Endodermal cell (in vitro differentiated cells): ENCODE data around the gene USP25. TPM values are rescaled to one million over a fixed set of nuclear protein-coding genes. Genes with fewer than 3 reads are reported as not detected.

Experiments used
- DNase-seq: peaks from one replicate; pipeline ENCODE4 v3.0.0-alpha.2; 2017
- H3K27ac ChIP-seq: 2 replicates; pipeline ENCODE4 v1.5.1; 2013; ENCODE audit warnings: mild to moderate bottlenecking, low read depth, low read length, moderate library complexity
- H3K27me3 ChIP-seq: 2 replicates; pipeline ENCODE4 v1.6.1; 2013; ENCODE audit warnings: mild to moderate bottlenecking, low read length, moderate library complexity; ENCODE audit not compliant: insufficient read depth, control insufficient read depth, poor library complexity, severe bottlenecking
- H3K36me3 ChIP-seq: 2 replicates; pipeline ENCODE4 v1.7.0; 2013; ENCODE audit warnings: mild to moderate bottlenecking, low read length, moderate library complexity; ENCODE audit not compliant: control insufficient read depth, insufficient read depth
- H3K4me1 ChIP-seq: one replicate; pipeline ENCODE4 v1.7.0; 2013; ENCODE audit warnings: low read length; ENCODE audit not compliant: control insufficient read depth, insufficient read depth
- H3K4me3 ChIP-seq: 2 replicates; pipeline ENCODE4 v1.5.1; 2013; ENCODE audit warnings: mild to moderate bottlenecking, low read length, moderate library complexity
- H3K9ac ChIP-seq: 2 replicates; pipeline ENCODE4 v1.6.1; 2013; ENCODE audit warnings: mild to moderate bottlenecking, low read length, moderate library complexity; ENCODE audit not compliant: poor library complexity, severe bottlenecking; ENCODE audit errors: extremely low read depth
- H3K9me3 ChIP-seq: 2 replicates; pipeline ENCODE4 v1.6.1; 2013; ENCODE audit warnings: mild to moderate bottlenecking, low read length, moderate library complexity; ENCODE audit not compliant: control insufficient read depth
- H3K27ac Mint-ChIP-seq: 2 replicates; pipeline ENCODE4 v1.8.0; 2020; ENCODE audit warnings: mixed read lengths
- H3K27me3 Mint-ChIP-seq: 2 replicates; pipeline ENCODE4 v1.8.0; 2021; ENCODE audit warnings: mild to moderate bottlenecking, mixed read lengths; ENCODE audit not compliant: insufficient read depth
- H3K36me3 Mint-ChIP-seq: 2 replicates; pipeline ENCODE4 v1.8.0; 2020; ENCODE audit warnings: low read depth, mixed read lengths
- H3K4me1 Mint-ChIP-seq: 2 replicates; pipeline ENCODE4 v1.8.0; 2020; ENCODE audit warnings: mixed read lengths
- H3K4me3 Mint-ChIP-seq: 2 replicates; pipeline ENCODE4 v1.8.0; 2020; ENCODE audit warnings: mild to moderate bottlenecking, moderate library complexity, mixed read lengths
- H3K9me3 Mint-ChIP-seq: 2 replicates; pipeline ENCODE4 v1.8.0; 2020; ENCODE audit warnings: mild to moderate bottlenecking, mixed read lengths
- CTCF ChIP-seq: fragments of 200-600 bp; sonication (generic); conservative IDR thresholded peaks from 2 replicates; pipeline ENCODE4 v1.5.0; 2021; ENCODE audit warnings: antibody characterized with exemption, mild to moderate bottlenecking
- WGBS, 2 experiments: methylation state at CpG; one replicate each; pipeline versions ENCODE4 v1.1.5 to v1.1.7; 2013; ENCODE audit warnings: missing lambda C conversion rate in 2 of 2, mixed read lengths in 1 of 2; ENCODE audit not compliant: insufficient coverage in 1 of 2, insufficient read length in 1 of 2; 5-methylcytosine and 5-hydroxymethylcytosine counted together
- total RNA-seq, 2 donors: library from RNA; stranded (reverse); fragmentation: NEBNext Ultra II Directional in 1 of 2; extraction: Animal tissue kit (Norgen Biotek cat#: 25700) in 1 of 2; gene quantifications; 2 replicates in 1 of 2; 3 replicates in 1 of 2; pipeline ENCODE4 v1.2.1, GENCODE V29; 2021

The USP25 gene
- total RNA-seq, 2 donors from 2014 or later: 31.4 to 34.9 TPM

GRCh38 chr21:15839601-15840000, 109.8 kb downstream of the USP25 start:
- Histone ChIP-seq H3K4me1 (peaks cover 3% of the 10 kb centered on the region), H3K4me3 (no peak overlapping the region), H3K9me3 (no peaks in the 10 kb centered on the region), H3K9ac (no peak overlapping the region), H3K36me3 (peaks cover 7% of the 10 kb centered on the region), H3K27ac (no peak overlapping the region), H3K27me3 (no peaks in the 10 kb centered on the region)
- WGBS, 2 experiments: 84% methylated on average over 2 of the region's 2 CpGs; no CpG with 5 or more reads in 1 of the 2 experiments
- DNase-seq: no peak
- no peak for TF ChIP-seq CTCF
- H3K4me1 Mint-ChIP-seq: no peaks in the 10 kb centered on the region
- H3K27ac Mint-ChIP-seq: no peak overlapping the region
- no peaks in the 10 kb centered on the region for H3K27me3 Mint-ChIP-seq
- H3K36me3 Mint-ChIP-seq: peaks cover 1% of the 10 kb centered on the region
- H3K4me3 Mint-ChIP-seq: no peak overlapping the region
- no peaks in the 10 kb centered on the region for H3K9me3 Mint-ChIP-seq

- Histone ChIP-seq H3K36me3 (peaks cover 6% of the 10 kb centered on the region), H3K27me3 (no peaks in the 10 kb centered on the region), H3K9me3 (no peaks in the 10 kb centered on the region), H3K27ac (no peak overlapping the region), H3K4me3 (no peak overlapping the region), H3K9ac (no peak overlapping the region), H3K4me1 (peaks cover 3% of the 10 kb centered on the region)
- Mint-ChIP-seq H3K4me3 (no peak overlapping the region), H3K27ac (no peak overlapping the region), H3K9me3 (no peaks in the 10 kb centered on the region), H3K36me3 (no peaks in the 10 kb centered on the region), H3K27me3 (no peaks in the 10 kb centered on the region), H3K4me1 (no peaks in the 10 kb centered on the region)
- WGBS, 2 experiments: 86 to 100% methylated on average over 1 to 3 of the region's 3 CpGs
- TF ChIP-seq CTCF: no peak
- no peak for DNase-seq
Observed at GRCh38 chr21:15840406-15840805, 110.6 kb downstream of the USP25 start.

- no peak overlapping the region for H3K4me3 ChIP-seq
- no peak overlapping the region for H3K4me3 Mint-ChIP-seq
- peaks cover 6% of the 10 kb centered on the region for H3K36me3 ChIP-seq
- no peak overlapping the region for H3K9ac ChIP-seq
- no peaks in the 10 kb centered on the region for H3K27me3 ChIP-seq
- H3K4me1 Mint-ChIP-seq: no peaks in the 10 kb centered on the region
- no peaks in the 10 kb centered on the region for H3K27me3 Mint-ChIP-seq
- DNase-seq: no peak
- no peaks in the 10 kb centered on the region for H3K9me3 ChIP-seq
- H3K27ac Mint-ChIP-seq: no peak overlapping the region
- no peaks in the 10 kb centered on the region for H3K9me3 Mint-ChIP-seq
- H3K27ac ChIP-seq: no peak overlapping the region
- H3K4me1 ChIP-seq: peaks cover 3% of the 10 kb centered on the region
- no peak for TF ChIP-seq CTCF
- 89 to 94% methylated on average over 2 of the region's 3 CpGs for whole genome bisulfite sequencing, 2 experiments
- no peaks in the 10 kb centered on the region for H3K36me3 Mint-ChIP-seq
Observed at GRCh38 chr21:15841856-15842564, 112.2 kb downstream of the USP25 start.
